Activated CD4-positive, alpha-beta memory T cell treated with anti-CD3 and anti-CD28 coated beads for 36 hours (primary cell): ENCODE data around the gene LSAMP. TPM values are rescaled to one million over a fixed set of nuclear protein-coding genes. Genes with fewer than 3 reads are reported as not detected.

Experiments
- CTCF ChIA-PET: fragments of 350-600 bp; sonication (Branson Sonifier 250); formaldehyde crosslinking; loops from one replicate; lab custom pipeline; 2021; ENCODE audit warnings: antibody characterized with exemption, inconsistent platforms; lab: Charles Lee
- POLR2A ChIA-PET: fragments of 350-600 bp; sonication (Branson Sonifier 250); formaldehyde crosslinking; loops from one replicate; lab custom pipeline; 2021; ENCODE audit warnings: antibody characterized with exemption; lab: Charles Lee
- DNase-seq: peaks from one replicate; pipeline ENCODE4 v3.0.0-alpha.2; 2020
- H3K27ac Mint-ChIP-seq: one replicate; pipeline ENCODE4 v1.8.0; 2021; ENCODE audit warnings: mixed read lengths
- H3K27me3 Mint-ChIP-seq: one replicate; pipeline ENCODE4 v1.8.0; 2021; ENCODE audit warnings: mixed read lengths
- H3K36me3 Mint-ChIP-seq: one replicate; pipeline ENCODE4 v1.8.0; 2021; ENCODE audit warnings: mixed read lengths
- H3K4me1 Mint-ChIP-seq: one replicate; pipeline ENCODE4 v1.8.0; 2021; ENCODE audit warnings: low read depth, mixed read lengths
- H3K4me3 Mint-ChIP-seq: one replicate; pipeline ENCODE4 v1.8.0; 2021; ENCODE audit warnings: mild to moderate bottlenecking, mixed read lengths
- H3K9me3 Mint-ChIP-seq: one replicate; pipeline ENCODE4 v1.8.0; 2021; ENCODE audit warnings: mixed read lengths
- intact Hi-C: fragments of 100-400 bp; cut with micrococcal nuclease; formaldehyde crosslinking; loops from one replicate; pipeline ENCODE4 v1.15.1; 2023
- total RNA-seq, 2 experiments: library from RNA; stranded (reverse); gene quantifications; one replicate each; pipeline ENCODE4 v1.2.3, GENCODE V29; 2021

LSAMP gene
- total RNA-seq: not detected

- ChIA-PET POLR2A (no interaction called here), CTCF (no interaction called here)
- Mint-ChIP-seq H3K36me3 (no peaks in the 10 kb centered on the region), H3K27me3 (peaks cover 6% of the 10 kb centered on the region), H3K27ac (no peak within 1 kb of the TSS), H3K9me3 (no peaks in the 10 kb centered on the region), H3K4me1 (no peaks in the 10 kb centered on the region), H3K4me3 (no peak within 1 kb of the TSS)
- DNase-seq: no peak
- intact Hi-C loops: no loop called here
Measured at GRCh38 chr3:116445311-116445841, at the start of gene LSAMP. LSAMP (minus strand) TSS chr3:116445487.

GRCh38 chr3:116492379-116492778 lies 47.1 kb upstream of the LSAMP start:
- Mint-ChIP-seq H3K4me1 (no peaks in the 10 kb centered on the region), H3K9me3 (peaks cover 6% of the 10 kb centered on the region), H3K27ac (no peak overlapping the region), H3K27me3 (no peaks in the 10 kb centered on the region), H3K36me3 (no peaks in the 10 kb centered on the region), H3K4me3 (no peak overlapping the region)
- CTCF ChIA-PET: no interaction called here
- POLR2A ChIA-PET: no interaction called here
- DNase-seq: no peak
- intact Hi-C loops: no loop called here

- H3K4me3 Mint-ChIP-seq: no peak overlapping the region
- H3K36me3 Mint-ChIP-seq: no peaks in the 10 kb centered on the region
- CTCF ChIA-PET: no interaction called here
- intact Hi-C loops: no loop called here
- H3K27ac Mint-ChIP-seq: no peak overlapping the region
- no peaks in the 10 kb centered on the region for H3K27me3 Mint-ChIP-seq
- peaks cover 21% of the 10 kb centered on the region for H3K9me3 Mint-ChIP-seq
- POLR2A ChIA-PET: no interaction called here
- DNase-seq: no peak
- no peaks in the 10 kb centered on the region for H3K4me1 Mint-ChIP-seq
Measured at GRCh38 chr3:116483135-116483534, 37.8 kb upstream of the LSAMP start.

GRCh38 chr3:116476691-116477090 lies 31.4 kb upstream of the LSAMP start:
- ChIA-PET POLR2A (no interaction called here), CTCF (no interaction called here)
- H3K36me3 Mint-ChIP-seq: no peaks in the 10 kb centered on the region
- H3K27ac Mint-ChIP-seq: no peak overlapping the region
- intact Hi-C loops: no loop called here
- DNase-seq: no peak
- H3K4me3 Mint-ChIP-seq: no peak overlapping the region
- no peaks in the 10 kb centered on the region for H3K4me1 Mint-ChIP-seq
- H3K27me3 Mint-ChIP-seq: no peaks in the 10 kb centered on the region
- H3K9me3 Mint-ChIP-seq: peaks cover 23% of the 10 kb centered on the region

DNA sequence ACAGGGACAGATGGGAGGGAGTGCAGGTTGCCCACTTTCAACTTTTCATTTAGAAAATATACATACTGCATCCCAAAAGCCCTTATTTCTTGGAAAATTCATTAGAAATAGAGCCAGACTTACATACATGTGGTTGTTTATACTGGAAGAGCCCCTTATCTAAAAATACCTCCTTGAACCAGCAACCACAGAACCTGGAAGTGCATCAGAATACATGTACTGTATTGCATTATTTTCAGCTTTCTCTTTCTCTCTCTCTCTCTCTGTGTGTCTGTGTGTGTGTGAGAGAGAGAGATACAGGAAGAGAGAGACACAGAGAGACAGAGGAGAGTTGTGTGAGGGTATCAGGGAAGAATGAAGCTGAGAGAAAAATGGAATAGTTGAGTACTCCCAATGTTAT lies 29.5 kb upstream of the LSAMP start:
- no peak overlapping the region for H3K4me3 Mint-ChIP-seq
- no peak for DNase-seq
- no peaks in the 10 kb centered on the region for H3K4me1 Mint-ChIP-seq
- intact Hi-C loops: no loop called here
- POLR2A ChIA-PET: no interaction called here
- H3K36me3 Mint-ChIP-seq: no peaks in the 10 kb centered on the region
- no peak overlapping the region for H3K27ac Mint-ChIP-seq
- peaks cover 20% of the 10 kb centered on the region for H3K9me3 Mint-ChIP-seq
- CTCF ChIA-PET: no interaction called here
- H3K27me3 Mint-ChIP-seq: no peaks in the 10 kb centered on the region

GRCh38 chr3:116474032-116474780 lies 28.9 kb upstream of the LSAMP start:
- peaks cover 14% of the 10 kb centered on the region for H3K9me3 Mint-ChIP-seq
- intact Hi-C loops: no loop called here
- DNase-seq: no peak
- no peaks in the 10 kb centered on the region for H3K27me3 Mint-ChIP-seq
- H3K27ac Mint-ChIP-seq: no peak overlapping the region
- H3K4me3 Mint-ChIP-seq: no peak overlapping the region
- ChIA-PET CTCF (no interaction called here), POLR2A (no interaction called here)
- H3K36me3 Mint-ChIP-seq: no peaks in the 10 kb centered on the region
- H3K4me1 Mint-ChIP-seq: no peaks in the 10 kb centered on the region

DNA sequence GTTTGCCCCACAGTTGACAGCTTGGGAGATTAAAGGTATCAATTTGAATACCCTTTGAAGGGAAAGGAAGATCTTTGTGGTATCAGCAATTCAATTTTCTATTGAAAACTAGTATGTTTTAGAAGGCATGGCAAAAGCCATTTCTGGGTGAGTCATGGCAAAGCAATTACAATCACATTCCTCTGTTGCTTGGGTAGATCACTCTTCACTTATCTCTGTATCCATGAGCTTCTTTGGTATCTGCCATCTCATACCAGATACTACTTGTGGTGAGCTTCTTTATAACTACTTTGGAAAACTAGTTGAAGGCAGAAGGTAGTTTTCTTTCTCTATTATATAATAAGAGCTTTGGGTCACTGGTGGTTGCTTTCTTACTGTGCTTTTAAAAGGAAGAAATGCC lies 28.3 kb upstream of the LSAMP start:
- CTCF ChIA-PET: no interaction called here
- Mint-ChIP-seq H3K4me3 (no peak overlapping the region), H3K36me3 (no peaks in the 10 kb centered on the region), H3K27me3 (no peaks in the 10 kb centered on the region), H3K4me1 (no peaks in the 10 kb centered on the region), H3K27ac (no peak overlapping the region), H3K9me3 (peaks cover 9% of the 10 kb centered on the region)
- no peak for DNase-seq
- POLR2A ChIA-PET: no interaction called here
- intact Hi-C loops: no loop called here

- Mint-ChIP-seq H3K4me1 (no peaks in the 10 kb centered on the region), H3K27ac (no peak overlapping the region), H3K9me3 (peaks cover 4% of the 10 kb centered on the region), H3K36me3 (no peaks in the 10 kb centered on the region), H3K27me3 (no peaks in the 10 kb centered on the region), H3K4me3 (no peak overlapping the region)
- no peak for DNase-seq
- intact Hi-C loops: no loop called here
- CTCF ChIA-PET: no interaction called here
- POLR2A ChIA-PET: no interaction called here
Measured at GRCh38 chr3:116470605-116471197, 25.4 kb upstream of the LSAMP start.

DNA sequence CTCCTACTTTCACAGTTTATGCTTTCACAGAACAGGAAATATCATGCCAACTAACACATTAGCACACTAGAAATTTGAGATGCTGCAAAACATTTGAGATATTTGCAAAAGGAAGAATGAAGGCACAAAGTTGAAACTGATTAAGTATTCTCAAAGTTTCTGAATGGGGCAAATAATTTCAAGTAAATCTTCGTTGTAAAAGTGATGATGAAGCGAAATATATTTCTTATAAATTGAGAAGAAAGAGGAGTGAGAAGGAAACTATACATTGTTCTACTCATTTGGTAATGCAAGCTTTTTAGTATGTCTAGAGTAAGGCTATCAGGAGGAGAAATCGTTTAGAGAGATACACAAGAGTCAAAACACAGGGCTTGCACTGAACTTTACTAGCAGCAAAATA lies 24.3 kb upstream of the LSAMP start:
- DNase-seq: no peak
- CTCF ChIA-PET: no interaction called here
- peaks cover 4% of the 10 kb centered on the region for H3K9me3 Mint-ChIP-seq
- H3K4me3 Mint-ChIP-seq: no peak overlapping the region
- POLR2A ChIA-PET: no interaction called here
- intact Hi-C loops: no loop called here
- H3K27me3 Mint-ChIP-seq: no peaks in the 10 kb centered on the region
- no peak overlapping the region for H3K27ac Mint-ChIP-seq
- H3K4me1 Mint-ChIP-seq: no peaks in the 10 kb centered on the region
- no peaks in the 10 kb centered on the region for H3K36me3 Mint-ChIP-seq

- intact Hi-C loops: no loop called here
- Mint-ChIP-seq H3K4me3 (no peak overlapping the region), H3K27me3 (no peaks in the 10 kb centered on the region), H3K36me3 (no peaks in the 10 kb centered on the region), H3K9me3 (peaks cover 2% of the 10 kb centered on the region), H3K4me1 (no peaks in the 10 kb centered on the region), H3K27ac (no peak overlapping the region)
- ChIA-PET CTCF (no interaction called here), POLR2A (no interaction called here)
- DNase-seq: no peak
Measured at GRCh38 chr3:116464276-116464798, 19.1 kb upstream of the LSAMP start.

DNA sequence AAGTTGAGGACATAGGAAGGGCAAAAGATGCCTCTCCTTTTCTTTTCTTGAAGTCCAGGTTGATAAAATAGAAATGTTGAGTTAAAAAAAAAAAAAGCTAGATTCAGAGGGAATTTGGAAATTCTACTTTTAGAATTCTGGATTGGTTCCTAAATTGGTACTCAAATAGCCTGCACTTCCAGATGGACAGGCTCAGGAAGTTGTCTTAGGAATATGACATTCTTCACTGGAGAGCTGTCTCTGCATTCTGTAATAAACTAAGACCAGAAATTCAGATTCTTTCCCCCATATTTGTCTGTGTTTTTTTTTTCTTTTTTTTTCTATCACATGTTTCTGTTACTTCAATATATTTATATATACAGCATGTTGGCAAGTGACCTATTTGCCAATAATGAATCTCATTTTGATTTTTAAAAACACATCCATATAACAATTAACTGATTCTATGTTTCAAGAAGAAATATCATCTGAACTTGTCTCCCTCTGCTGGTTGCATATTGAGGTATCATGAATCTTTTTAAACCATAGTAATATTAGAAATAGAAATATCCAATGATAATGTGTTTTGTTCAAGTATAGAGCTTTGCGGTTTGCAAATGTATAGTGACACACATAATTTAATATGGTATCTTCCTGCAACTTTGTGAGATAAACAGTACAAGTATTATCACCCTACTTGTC lies 8.5 kb upstream of the LSAMP start:
- intact Hi-C loops: no loop called here
- no peaks in the 10 kb centered on the region for H3K27me3 Mint-ChIP-seq
- H3K36me3 Mint-ChIP-seq: no peaks in the 10 kb centered on the region
- peaks cover 4% of the 10 kb centered on the region for H3K9me3 Mint-ChIP-seq
- H3K4me3 Mint-ChIP-seq: no peak overlapping the region
- DNase-seq: no peak
- no peak overlapping the region for H3K27ac Mint-ChIP-seq
- CTCF ChIA-PET: no interaction called here
- H3K4me1 Mint-ChIP-seq: no peaks in the 10 kb centered on the region
- POLR2A ChIA-PET: interaction anchor here (0.5 kb wide), 1 partner anchor 29 kb away, joined by 3 read pairs; no protein-coding TSS in a partner anchor

GRCh38 chr3:116449546-116450350 lies 4.5 kb upstream of the LSAMP start:
- POLR2A ChIA-PET: no interaction called here
- H3K27ac Mint-ChIP-seq: no peak overlapping the region

More at GRCh38 chr3:116449546-116450350, 4.5 kb upstream of the LSAMP start:
- Mint-ChIP-seq H3K9me3 (no peaks in the 10 kb centered on the region), H3K36me3 (no peaks in the 10 kb centered on the region), H3K4me3 (no peak overlapping the region), H3K4me1 (no peaks in the 10 kb centered on the region), H3K27me3 (no peaks in the 10 kb centered on the region)
- CTCF ChIA-PET: no interaction called here
- DNase-seq: no peak
- intact Hi-C loops: no loop called here
